ENCODE results near the gene TOX3.

The TOX3 gene

GRCh38 chr16:52473096-52473495 is 73.8 kb downstream of the TOX3 start:
- no peak overlapping the region for H3K4me3 ChIP-seq (ENCODE audit: low read length)
- no peak for TF ChIP-seq ZNF274 (IDR thresholded peaks at IDR 0.05; ENCODE audit: low read depth, low read length)

DNA sequence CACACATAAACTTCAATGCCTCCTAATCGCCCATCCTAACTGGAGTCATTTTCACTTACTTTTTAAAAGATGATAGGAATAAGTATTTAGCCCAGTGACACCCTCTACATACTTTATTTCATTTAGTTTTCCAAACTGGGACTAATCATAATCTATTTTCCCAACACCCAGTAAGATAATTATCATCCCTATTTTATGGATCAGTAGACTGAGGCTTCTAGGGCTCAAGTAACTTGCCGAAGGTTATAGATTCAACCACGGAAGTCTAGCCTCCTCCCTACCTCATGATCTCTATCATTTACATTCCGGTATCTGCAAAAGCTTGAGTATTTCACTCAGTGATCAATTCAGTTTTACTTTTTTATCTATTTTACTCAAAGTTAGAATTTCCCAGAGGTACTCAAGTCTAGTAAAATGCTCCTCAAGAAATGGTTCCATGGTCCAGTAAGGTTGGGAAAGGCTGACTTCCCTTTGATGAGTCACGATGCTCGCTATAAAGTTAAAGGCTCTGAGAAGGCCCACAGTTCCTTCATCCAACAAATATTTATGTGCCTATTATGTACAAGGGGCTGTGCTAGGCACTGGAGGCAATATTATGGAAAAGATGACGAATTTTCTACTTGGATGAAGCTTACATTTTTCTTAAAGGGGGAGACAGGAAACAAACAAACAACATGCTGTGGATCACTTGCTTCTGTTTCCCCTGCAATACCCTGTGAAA is 75.1 kb downstream of the TOX3 start:
- no peak for TF ChIP-seq ZNF274 (IDR thresholded peaks at IDR 0.05; ENCODE audit: low read depth, low read length)
- no peak overlapping the region for H3K4me3 ChIP-seq (ENCODE audit: low read length)

DNA sequence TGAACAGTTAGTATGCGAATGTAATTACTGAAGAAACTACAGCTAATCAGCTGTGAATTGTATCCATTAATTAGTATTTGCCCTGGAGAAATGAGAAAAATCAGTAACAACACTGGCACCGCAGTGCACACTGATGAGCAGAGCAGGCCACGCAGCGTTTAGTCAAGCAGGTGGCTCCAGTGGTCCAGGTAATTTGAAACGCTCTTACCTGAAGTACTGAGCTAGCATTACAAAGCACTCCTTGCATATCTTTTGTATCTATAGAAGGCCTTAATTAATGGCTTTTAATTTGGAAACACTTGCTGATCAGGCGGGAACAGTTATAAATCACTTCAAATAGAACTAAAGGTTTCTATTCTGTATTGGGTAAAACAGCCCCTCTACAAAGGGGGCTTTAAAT is 76.4 kb downstream of the TOX3 start:
- H3K4me3 ChIP-seq (ENCODE audit: low read length), result no peak overlapping the region
- no peak for TF ChIP-seq ZNF274 (IDR thresholded peaks at IDR 0.05; ENCODE audit: low read depth, low read length)

- H3K4me3 ChIP-seq (ENCODE audit: low read length), result no peak overlapping the region
- TF ChIP-seq ZNF274 (IDR thresholded peaks at IDR 0.05; ENCODE audit: low read depth, low read length), result no peak
These were observed 77.2 kb downstream of the TOX3 start for GRCh38 chr16:52469775-52470174.

GRCh38 chr16:52469091-52469490 is 77.9 kb downstream of the TOX3 start:
- TF ChIP-seq ZNF274 (IDR thresholded peaks at IDR 0.05; ENCODE audit: low read depth, low read length), result no peak
- H3K4me3 ChIP-seq (ENCODE audit: low read length), result no peak overlapping the region

GRCh38 chr16:52467753-52468152 is 79.2 kb downstream of the TOX3 start:
- H3K4me3 ChIP-seq (ENCODE audit: low read length), result no peak overlapping the region
- no peak for TF ChIP-seq ZNF274 (IDR thresholded peaks at IDR 0.05; ENCODE audit: low read depth, low read length)

DNA sequence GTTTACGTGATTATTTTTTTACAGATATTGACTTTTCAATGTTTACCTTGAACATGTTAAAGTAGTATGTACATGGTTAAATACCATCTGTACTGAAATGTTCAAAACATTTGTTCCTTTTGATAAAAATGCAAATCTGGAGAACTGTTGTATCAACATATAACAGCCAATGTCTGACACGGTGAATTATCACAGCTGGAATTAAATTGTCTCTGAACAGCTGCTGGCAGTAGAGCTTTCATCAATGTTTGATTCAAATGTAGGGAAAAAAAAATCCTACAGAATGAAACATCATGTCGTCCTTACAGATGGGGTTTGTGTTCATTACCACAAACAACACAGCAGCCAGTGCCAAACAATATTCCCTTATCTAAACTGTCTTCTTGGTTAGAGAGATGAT is 79.9 kb downstream of the TOX3 start:
- no peak for TF ChIP-seq ZNF274 (IDR thresholded peaks at IDR 0.05; ENCODE audit: low read depth, low read length)

GRCh38 chr16:52465711-52466267 is 81.2 kb downstream of the TOX3 start:
- TF ChIP-seq ZNF274 (IDR thresholded peaks at IDR 0.05; ENCODE audit: low read depth, low read length), result no peak
- H3K4me3 ChIP-seq (ENCODE audit: low read length), result no peak overlapping the region

More for the DNA sequence above, 79.9 kb downstream of the TOX3 start:
- no peak overlapping the region for H3K4me3 ChIP-seq (ENCODE audit: low read length)

- no peak overlapping the region for H3K4me3 ChIP-seq (ENCODE audit: low read length)
- TF ChIP-seq ZNF274 (IDR thresholded peaks at IDR 0.05; ENCODE audit: low read depth, low read length), result no peak
These were observed 83.0 kb downstream of the TOX3 start for GRCh38 chr16:52463904-52464303.

DNA sequence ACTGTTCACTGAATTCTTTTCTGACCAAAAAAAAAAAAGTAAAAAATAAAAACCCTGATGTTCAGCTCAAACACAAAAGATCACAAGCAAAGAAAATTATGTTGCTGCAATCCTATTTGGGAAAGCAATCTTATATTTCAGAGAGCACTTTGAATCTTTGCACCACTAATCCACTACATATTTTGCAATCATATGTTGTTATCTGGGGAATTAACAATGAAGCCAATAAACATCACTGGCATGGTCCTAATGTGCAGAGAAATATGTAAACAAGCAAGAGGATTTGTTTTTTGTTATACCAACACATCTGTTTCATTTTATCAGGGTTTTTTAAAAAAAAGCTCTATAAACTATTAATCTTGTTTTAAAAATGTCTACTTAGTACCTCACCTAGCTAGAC is 84.1 kb downstream of the TOX3 start:
- no peak for TF ChIP-seq ZNF274 (IDR thresholded peaks at IDR 0.05; ENCODE audit: low read depth, low read length)
- no peak overlapping the region for H3K4me3 ChIP-seq (ENCODE audit: low read length)

- no peak overlapping the region for H3K4me3 ChIP-seq (ENCODE audit: low read length)
- no peak for TF ChIP-seq ZNF274 (IDR thresholded peaks at IDR 0.05; ENCODE audit: low read depth, low read length)
These were observed 86.2 kb downstream of the TOX3 start for GRCh38 chr16:52460639-52461178.

GRCh38 chr16:52456368-52456767 is 90.6 kb downstream of the TOX3 start:
- H3K4me3 ChIP-seq (ENCODE audit: low read length), result no peak overlapping the region
- TF ChIP-seq ZNF274 (IDR thresholded peaks at IDR 0.05; ENCODE audit: low read depth, low read length), result no peak

DNA sequence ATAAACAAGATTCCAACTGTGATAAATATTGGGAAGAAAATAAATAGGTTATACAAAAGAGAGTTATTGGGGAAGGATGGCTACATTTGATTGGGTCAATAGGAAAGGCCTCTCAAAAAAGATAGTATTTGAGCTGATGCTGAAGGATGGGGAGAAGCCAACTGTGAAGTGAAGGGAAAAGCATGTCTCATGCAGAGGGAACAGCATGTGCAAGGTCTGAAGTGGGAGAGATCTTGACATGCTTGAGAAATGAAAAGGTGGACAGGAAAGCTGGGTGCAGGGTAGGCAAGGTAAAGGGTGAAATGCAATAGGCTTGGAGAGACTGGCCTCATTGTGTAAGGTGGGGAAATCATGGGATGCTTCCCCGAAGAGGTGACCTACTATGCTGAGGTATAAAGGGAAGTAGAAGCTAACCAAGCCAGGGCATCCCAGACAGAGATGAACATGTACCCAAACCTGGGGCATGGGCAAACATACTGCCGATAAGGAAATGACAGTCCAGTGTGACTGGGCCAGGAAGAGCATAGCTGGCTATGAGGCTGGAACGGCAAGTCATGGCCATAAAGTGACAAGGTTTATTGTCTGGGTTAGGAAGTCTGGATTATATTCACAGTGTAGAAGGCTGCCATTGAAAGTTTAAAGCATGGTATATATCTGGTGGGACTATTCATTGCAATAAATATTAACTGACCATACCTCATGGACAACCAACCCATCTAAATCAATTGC is 91.2 kb downstream of the TOX3 start:
- TF ChIP-seq ZNF274 (IDR thresholded peaks at IDR 0.05; ENCODE audit: low read depth, low read length), result no peak

DNA sequence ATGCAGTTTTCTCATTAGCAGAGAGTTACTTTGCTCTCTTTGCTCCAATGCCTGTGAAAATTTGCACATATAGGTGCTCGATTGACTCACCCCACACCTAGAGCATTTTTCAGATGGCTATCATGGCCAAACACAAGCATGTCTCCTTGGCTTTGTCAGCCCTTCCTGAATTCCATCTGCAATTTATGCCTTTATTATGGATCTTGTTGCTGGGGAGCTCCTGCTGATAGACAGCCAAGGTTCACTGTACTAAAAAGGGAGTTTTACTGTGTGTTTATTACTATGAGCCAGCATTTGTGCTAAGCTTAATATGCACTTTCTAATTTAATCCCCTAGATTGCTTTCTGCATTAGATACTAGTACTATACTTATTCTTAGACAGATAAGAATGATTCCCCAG is 93.3 kb downstream of the TOX3 start:
- no peak overlapping the region for H3K4me3 ChIP-seq (ENCODE audit: low read length)
- no peak for TF ChIP-seq ZNF274 (IDR thresholded peaks at IDR 0.05; ENCODE audit: low read depth, low read length)

More for the DNA sequence above, 91.2 kb downstream of the TOX3 start:
- no peak overlapping the region for H3K4me3 ChIP-seq (ENCODE audit: low read length)

- no peak for TF ChIP-seq ZNF274 (IDR thresholded peaks at IDR 0.05; ENCODE audit: low read depth, low read length)
- no peak overlapping the region for H3K4me3 ChIP-seq (ENCODE audit: low read length)
These were observed 94.9 kb downstream of the TOX3 start for GRCh38 chr16:52451971-52452421.

Data from GM08714 (cell line).